Measurements from ENCODE around the gene METTL5. TPM values are rescaled to one million over a fixed set of nuclear protein-coding genes. Genes with fewer than 3 reads are reported as not detected.

METTL5 gene
- total and polyA plus RNA-seq, 4 donors, result 29.2 to 59.0 (median 33.0) TPM

DNA sequence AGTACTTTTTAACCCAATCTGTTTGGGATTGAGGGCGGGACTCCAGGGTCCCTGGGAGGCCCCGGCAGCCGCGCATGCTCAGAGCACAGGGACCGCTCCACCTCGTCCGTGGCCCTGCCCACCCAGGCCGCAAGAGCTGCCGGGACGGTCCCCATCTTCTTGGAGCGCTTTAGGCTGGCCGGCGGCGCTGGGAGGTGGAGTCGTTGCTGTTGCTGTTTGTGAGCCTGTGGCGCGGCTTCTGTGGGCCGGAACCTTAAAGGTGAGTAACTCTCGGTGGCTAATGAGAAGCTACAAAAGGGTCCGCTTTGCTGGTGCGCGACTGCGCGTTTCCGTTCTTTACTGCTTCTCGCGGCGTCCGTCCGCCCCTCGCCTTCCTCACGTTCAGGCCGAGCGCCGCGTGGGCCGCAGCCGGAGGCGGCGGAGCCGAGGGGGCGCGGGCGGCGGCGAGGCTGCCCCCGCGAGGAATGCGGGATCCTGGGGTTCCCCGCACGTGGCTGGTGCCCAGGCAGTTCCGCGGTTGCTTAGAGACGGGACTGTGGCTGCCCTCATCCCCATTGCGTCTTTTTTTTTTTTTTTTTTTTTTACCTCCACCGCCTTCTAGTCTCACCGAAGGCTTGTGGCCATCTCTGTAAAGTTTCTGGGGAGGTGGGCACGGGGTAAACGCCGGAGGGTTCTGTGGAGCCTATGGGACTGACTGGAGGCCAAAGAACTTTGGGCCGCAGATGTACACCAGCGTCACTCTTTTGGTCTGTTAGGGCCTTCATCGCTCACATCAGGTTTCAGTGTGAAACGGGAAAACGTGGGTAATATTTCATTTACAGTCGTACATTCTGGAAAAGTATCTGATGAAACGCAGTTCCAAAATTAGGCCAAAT lies 25.8 kb downstream of the METTL5 start, which contains the start of gene SSB:
Gene SSB (plus strand): TSS at position 154 of the 875 bp plus-strand sequence. CDS start 2,090 bp downstream, outside the sequence.
- peak within 1 kb of the TSS; percentile 81 to 86 for H3K9ac ChIP-seq (ENCODE audit: insufficient read depth in 1 of 2, low read length in 2 of 2)
- peaks cover 2 to 8% (median 6%) of the 10 kb centered on the region in 5 donors for H3K4me1 ChIP-seq (ENCODE audit: control insufficient read depth in 5 of 5, insufficient read depth in 5 of 5, low read length in 5 of 5)
- peaks cover 3 to 15% (median 8%) of the 10 kb centered on the region in 4 donors for H3K36me3 ChIP-seq (ENCODE audit: control insufficient read depth in 4 of 4, insufficient read depth in 4 of 4, low read length in 4 of 4)
- H3K9me3 ChIP-seq (ENCODE audit: control insufficient read depth in 4 of 4, insufficient read depth in 3 of 4, low read length in 3 of 4), result no peaks in the 10 kb centered on the region
- TF ChIP-seq, protein P1, sequence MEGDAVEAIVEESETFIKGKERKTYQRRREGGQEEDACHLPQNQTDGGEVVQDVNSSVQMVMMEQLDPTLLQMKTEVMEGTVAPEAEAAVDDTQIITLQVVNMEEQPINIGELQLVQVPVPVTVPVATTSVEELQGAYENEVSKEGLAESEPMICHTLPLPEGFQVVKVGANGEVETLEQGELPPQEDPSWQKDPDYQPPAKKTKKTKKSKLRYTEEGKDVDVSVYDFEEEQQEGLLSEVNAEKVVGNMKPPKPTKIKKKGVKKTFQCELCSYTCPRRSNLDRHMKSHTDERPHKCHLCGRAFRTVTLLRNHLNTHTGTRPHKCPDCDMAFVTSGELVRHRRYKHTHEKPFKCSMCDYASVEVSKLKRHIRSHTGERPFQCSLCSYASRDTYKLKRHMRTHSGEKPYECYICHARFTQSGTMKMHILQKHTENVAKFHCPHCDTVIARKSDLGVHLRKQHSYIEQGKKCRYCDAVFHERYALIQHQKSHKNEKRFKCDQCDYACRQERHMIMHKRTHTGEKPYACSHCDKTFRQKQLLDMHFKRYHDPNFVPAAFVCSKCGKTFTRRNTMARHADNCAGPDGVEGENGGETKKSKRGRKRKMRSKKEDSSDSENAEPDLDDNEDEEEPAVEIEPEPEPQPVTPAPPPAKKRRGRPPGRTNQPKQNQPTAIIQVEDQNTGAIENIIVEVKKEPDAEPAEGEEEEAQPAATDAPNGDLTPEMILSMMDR (IDR thresholded peaks at IDR 0.05; ENCODE audit: control extremely low read depth, extremely low read depth), result no peak
- peak; percentile 99 for ATAC-seq (ENCODE audit: insufficient read depth, low FRiP score)
- H3K27me3 ChIP-seq (ENCODE audit: control insufficient read depth in 3 of 3, insufficient read depth in 3 of 3, low read length in 2 of 3), result no peaks in the 10 kb centered on the region
- H3K27ac ChIP-seq (ENCODE audit: low read depth in 1 of 2, low read length in 1 of 2), result peak within 1 kb of the TSS; percentile 83 to 93
- peak; percentile 94 to 96 (median 95) for DNase-seq
- peak within 1 kb of the TSS; percentile 95 for H3K4me3 ChIP-seq
- 0% methylated on average over 57 to 67 of the region's 67 CpGs for WGBS, 2 donors

DNA sequence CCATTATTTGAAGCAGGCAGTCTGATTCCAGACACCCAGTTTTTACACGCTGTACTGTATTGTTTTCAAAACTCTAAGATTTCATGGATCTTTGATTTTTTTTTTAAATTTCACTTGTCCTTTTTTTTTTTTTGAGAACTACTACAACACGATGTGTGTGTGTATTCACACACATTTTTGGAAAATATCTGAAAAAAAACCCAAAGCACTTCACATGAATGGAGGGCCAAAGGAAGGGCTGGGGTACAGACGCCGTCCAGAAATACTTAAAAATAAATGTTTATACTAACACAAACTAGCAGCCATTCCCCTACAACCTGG lies 26.3 kb downstream of the METTL5 start:
- 9 to 10% methylated on average over 4 of the region's 4 CpGs for WGBS, 2 donors
- H3K27me3 ChIP-seq (ENCODE audit: control insufficient read depth in 3 of 3, insufficient read depth in 3 of 3, low read length in 2 of 3), result no peaks in the 10 kb centered on the region
- DNase-seq (no peak), ATAC-seq (ENCODE audit: insufficient read depth, low FRiP score) (no peak)
- H3K9ac ChIP-seq (ENCODE audit: insufficient read depth in 1 of 2, low read length in 2 of 2), result peak overlapping the region in 1 of 2 donors; percentile 75
- peaks cover 0 to 8% (median 6%) of the 10 kb centered on the region in 5 donors for H3K4me1 ChIP-seq (ENCODE audit: control insufficient read depth in 5 of 5, insufficient read depth in 5 of 5, low read length in 5 of 5)
- TF ChIP-seq, protein P1 (IDR thresholded peaks at IDR 0.05; ENCODE audit: control extremely low read depth, extremely low read depth), result no peak
- H3K27ac ChIP-seq (ENCODE audit: low read depth in 1 of 2, low read length in 1 of 2), result peak overlapping the region; percentile 83 to 93
- no peaks in the 10 kb centered on the region for H3K9me3 ChIP-seq (ENCODE audit: control insufficient read depth in 4 of 4, insufficient read depth in 3 of 4, low read length in 3 of 4)
- peak overlapping the region; percentile 95 for H3K4me3 ChIP-seq
- peaks cover 3 to 13% (median 8%) of the 10 kb centered on the region in 4 donors for H3K36me3 ChIP-seq (ENCODE audit: control insufficient read depth in 4 of 4, insufficient read depth in 4 of 4, low read length in 4 of 4)

DNA sequence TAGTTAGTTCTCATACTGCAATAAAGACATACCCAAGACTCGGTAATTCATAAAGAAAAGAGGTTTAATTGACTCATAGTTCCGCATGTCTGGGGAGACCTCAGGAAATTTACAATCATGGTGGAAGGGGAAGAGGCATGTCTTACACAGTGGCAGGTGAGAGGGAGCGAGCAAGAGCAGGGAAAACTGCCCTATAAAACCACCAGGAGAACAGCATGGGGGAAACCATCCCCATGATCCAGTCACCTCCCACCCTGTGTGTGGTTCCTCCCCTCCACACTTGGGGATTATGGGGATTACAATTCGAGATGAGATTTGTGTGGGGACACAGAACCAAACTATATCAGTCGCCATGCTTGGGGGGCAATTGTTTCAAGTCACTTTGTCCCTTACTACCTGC lies 27.1 kb downstream of the METTL5 start:
- Histone ChIP-seq H3K9me3 (ENCODE audit: control insufficient read depth in 4 of 4, insufficient read depth in 3 of 4, low read length in 3 of 4) (no peaks in the 10 kb centered on the region), H3K4me1 (ENCODE audit: control insufficient read depth in 5 of 5, insufficient read depth in 5 of 5, low read length in 5 of 5) (peaks cover 0 to 8% (median 6%) of the 10 kb centered on the region in 5 donors), H3K36me3 (ENCODE audit: control insufficient read depth in 4 of 4, insufficient read depth in 4 of 4, low read length in 4 of 4) (peaks cover 2 to 13% (median 7%) of the 10 kb centered on the region in 4 donors), H3K9ac (ENCODE audit: insufficient read depth in 1 of 2, low read length in 2 of 2) (no peak overlapping the region), H3K27ac (ENCODE audit: low read depth in 1 of 2, low read length in 1 of 2) (no peak overlapping the region), H3K4me3 (no peak overlapping the region), H3K27me3 (ENCODE audit: control insufficient read depth in 3 of 3, insufficient read depth in 3 of 3, low read length in 2 of 3) (no peaks in the 10 kb centered on the region)
- TF ChIP-seq, protein P1 (IDR thresholded peaks at IDR 0.05; ENCODE audit: control extremely low read depth, extremely low read depth), result no peak
- ATAC-seq (ENCODE audit: insufficient read depth, low FRiP score), result no peak
- no peak for DNase-seq
- 90 to 93% methylated on average over 5 of the region's 5 CpGs for WGBS, 2 donors

Data from lung (tissue), 12 donors.